ENCODE results near the gene SNX8. TPM values are rescaled to one million over a fixed set of nuclear protein-coding genes. Genes with fewer than 3 reads are reported as not detected.
A peak's percentile ranks its signal among the peaks of the same experiment; 100 is the strongest.

SNX8 gene
- total RNA-seq, 2 donors from 2014 or later: 21.8 to 38.0 TPM

DNA sequence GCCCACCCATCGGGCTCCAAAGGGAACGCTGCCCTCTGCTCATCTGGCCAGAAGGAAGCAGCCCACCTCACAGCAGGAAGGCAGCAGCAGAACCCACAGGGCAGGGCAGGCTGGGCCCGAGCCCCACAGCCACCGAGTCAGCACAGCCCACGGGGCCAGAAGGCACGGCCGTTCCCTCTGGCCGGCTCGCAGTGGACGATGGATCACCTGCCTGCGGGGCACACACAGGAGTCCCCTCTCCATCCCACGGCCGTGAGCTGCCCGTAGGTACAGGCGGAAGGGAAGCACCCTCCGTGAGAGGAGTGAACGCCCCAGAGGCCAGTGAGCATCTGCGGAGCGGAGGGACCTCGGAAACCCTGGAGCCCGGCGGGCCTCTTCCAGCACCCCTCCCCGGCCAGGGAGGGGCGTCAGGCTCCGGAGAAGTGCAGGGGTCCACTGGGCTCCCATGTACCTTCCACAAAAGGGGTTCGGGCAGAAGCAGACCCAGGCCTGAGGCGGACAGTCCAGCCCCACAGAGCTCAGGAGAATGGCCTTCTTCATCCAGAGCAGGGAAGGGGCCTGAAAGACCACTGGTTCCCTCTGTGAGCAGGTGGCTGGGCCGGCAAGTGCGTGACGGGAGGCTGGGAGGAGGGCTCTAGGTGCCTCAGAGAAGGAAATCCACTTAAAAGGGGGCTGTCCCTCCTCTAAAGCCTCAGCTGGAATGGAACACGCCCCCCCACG, 60.6 kb downstream of the SNX8 start:
- intact Hi-C loops (cut with DNase I, micrococcal nuclease): no loop called here
- ATAC-seq (no peak), DNase-seq (no peak)

DNA sequence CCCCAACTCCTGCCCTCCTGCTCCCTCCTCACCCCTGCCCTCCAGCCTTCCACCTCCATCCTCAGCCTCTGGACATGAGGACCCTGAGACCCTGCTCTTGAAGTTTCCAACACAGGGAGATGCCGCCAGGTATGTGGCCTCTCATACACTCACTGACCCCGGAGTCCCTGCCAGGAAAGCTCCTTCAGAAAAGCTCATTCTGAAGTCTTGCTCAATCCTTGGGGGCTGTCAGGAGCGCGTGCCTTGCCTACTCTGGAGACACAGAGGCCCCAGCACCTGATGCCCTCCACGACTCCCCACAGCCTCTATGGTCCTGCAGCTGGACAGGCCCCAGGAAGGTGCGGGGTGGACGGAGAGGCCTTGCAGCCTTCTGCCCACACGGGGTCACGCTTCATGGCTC, 61.2 kb downstream of the SNX8 start:
- ATAC-seq (no peak), DNase-seq (no peak)
- intact Hi-C loops (cut with DNase I, micrococcal nuclease): no loop called here

DNA sequence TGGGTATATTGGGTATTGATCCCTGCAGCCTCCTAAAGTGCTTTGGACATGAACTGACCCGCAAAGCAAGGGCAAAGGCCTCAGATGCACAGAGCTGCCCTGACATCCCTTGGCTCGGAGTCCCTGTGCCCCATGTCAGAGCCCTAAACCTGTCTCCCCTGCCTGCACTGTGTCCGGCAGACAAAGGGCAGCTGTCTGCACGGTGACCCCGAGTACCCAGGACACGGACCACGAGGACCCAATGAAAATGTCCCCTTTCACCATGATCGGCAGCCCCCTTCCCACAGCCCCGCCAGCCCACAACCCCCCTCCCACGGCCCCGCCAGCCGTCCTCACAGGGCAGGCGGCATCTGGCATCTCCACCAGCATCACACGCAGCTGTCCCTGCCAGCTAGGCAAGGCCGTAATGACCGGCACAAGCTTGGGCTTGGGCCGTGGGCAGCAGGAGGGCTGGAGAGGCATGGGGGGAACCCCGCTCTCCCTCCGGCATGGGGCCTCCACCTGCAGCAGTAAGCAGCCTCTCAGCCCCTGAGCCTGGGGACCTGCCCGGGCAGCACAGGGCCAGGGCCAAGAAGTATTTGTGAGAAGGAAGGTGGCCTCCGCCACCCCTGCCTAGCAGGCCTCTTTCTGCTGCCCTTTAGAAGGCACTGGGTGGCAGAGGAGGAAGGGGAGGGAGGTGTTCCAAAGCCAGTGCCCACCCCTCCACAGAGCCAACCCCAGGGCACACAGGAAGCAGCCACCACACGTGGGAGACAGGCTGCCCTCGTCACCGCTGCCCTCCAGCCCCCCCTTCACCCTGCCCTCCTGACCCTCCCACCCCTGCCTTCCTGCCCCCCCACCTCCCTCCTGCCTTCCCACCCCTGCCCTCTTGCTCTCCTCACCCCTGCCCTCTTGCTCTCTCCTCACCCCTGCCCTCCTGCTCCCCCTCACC, 62.1 kb downstream of the SNX8 start:
- no peak for ATAC-seq
- DNase-seq: no peak
- intact Hi-C loops (cut with DNase I, micrococcal nuclease): no loop called here

DNA sequence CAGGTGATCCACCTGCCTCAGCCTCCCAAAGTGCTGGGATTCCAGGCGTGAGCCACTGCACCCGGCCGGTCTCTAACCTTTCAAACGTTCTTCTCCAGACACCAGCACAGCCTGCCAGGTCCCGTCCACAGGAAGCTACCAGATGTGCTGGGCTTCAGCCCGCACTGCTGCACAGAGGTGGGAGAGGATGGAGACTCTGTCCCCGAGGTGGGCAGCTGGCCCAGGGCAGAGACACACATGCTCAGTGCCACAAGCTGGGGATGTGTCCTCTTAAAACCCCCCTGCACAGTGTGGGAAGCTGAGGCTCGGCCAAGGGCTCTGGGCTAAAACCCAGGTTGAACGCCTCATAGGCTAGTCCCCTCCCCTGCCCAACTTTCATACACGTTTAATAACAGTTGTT, 62.9 kb downstream of the SNX8 start:
- no peak for DNase-seq
- ATAC-seq: no peak
- intact Hi-C loops (cut with DNase I, micrococcal nuclease): no loop called here

DNA sequence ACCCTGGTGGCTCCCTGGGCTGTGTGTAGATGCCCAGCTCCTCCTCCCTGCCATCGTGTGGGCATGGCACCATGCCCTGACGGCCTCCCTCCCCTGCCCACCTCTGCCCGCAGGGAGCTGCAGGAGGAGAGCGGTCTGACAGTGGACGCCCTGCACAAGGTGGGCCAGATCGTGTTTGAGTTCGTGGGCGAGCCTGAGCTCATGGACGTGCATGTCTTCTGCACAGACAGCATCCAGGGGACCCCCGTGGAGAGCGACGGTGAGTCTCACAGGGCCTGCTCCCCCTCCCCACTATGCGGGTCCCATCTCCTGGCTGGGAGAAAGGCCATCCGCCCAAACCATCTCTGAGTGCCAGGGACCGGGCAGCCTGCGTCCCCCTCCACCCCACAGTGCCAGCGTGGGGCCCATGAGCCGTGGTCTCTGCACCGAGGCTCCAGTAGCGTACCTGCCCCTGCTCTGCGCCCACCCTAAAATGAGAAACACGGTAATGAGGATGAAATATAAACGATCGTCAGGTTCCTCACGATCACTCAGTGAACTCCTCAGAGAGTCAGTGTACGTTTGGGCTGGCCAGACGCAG, 64.4 kb downstream of the SNX8 start:
- DNase-seq: no peak
- intact Hi-C loops (cut with DNase I, micrococcal nuclease): no loop called here

DNA sequence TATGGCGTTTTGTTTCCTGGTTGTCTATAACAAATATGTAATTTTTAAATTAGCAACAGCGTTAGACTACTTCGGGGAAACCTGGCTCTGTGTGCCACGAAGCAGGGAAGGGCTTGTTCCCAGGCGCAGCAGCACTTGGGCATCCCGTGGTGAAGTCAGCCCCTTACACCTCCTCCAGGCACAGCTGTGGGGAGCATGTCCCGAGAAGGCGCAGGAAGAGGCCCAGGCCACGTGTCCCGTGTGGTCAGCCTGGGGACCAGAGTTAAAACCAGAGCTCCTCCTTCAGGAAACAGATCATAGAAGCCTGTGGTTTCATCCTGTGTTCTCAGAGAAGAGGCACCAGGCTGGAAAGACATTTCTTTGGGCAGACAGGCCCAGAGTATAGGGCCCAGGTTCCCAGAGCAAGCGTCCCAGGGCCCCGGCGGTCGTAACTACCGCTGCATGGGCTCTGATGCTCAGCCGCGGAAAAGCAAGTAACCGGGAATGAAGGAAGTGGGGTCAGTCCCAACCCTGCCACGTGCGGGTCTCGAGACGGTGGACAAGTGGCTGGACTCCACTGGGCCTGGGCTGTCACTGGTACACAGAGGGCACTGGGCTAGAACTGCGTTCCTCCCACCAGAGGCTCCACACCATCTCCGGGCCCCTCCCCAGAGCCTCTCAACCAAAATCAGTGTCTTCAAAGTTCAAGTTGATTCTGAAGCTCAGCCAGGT, 65.1 kb downstream of the SNX8 start:
- ATAC-seq (peak; percentile 25), DNase-seq (peak; percentile 39 to 61)
- intact Hi-C loops (cut with DNase I, micrococcal nuclease): no loop called here

More for the DNA sequence above, 64.4 kb downstream of the SNX8 start:
- no peak for ATAC-seq

DNA sequence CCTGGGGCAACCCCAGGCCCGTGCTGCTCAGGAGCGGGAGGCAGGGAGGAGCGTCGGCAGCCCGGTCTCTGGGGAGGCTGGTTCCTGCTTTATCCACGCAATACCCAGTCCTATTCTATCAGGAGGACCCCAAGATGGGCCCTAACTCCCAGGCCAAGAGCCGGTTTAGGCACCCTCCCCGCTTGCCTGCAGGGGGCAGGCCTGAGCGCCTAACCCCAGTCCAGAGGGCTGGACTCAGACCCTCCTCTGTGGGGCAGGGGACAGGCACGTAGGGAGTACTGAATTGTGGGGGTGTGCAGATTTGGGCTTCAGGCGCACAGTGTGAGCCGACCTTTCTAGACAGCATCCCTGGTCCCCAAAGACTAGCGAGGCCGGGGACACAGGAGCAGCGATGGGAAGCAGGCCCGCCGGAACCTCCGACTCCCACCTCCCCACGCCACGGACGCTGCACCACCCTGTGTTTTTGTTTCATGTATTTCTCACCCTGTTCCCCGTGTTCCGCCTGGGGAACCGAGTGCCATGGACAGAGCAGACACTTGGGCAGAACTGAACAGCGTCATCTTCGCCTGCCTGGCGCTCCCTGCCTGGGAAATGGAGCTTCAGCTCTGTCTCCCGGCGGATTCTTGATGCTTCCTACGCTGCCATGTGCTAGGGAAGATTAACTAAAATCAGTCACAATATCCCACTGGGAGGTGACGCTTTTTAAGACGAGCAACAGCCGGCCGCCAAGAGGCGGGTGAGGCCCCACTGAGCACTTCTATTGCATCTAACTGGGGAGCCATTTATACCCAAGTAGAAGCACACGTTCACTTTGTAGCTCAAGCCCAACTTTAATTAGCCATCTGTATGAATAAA, 66.9 kb downstream of the SNX8 start:
- intact Hi-C loops (cut with DNase I, micrococcal nuclease): no loop called here
- no peak for DNase-seq
- peak; percentile 42 for ATAC-seq

DNA sequence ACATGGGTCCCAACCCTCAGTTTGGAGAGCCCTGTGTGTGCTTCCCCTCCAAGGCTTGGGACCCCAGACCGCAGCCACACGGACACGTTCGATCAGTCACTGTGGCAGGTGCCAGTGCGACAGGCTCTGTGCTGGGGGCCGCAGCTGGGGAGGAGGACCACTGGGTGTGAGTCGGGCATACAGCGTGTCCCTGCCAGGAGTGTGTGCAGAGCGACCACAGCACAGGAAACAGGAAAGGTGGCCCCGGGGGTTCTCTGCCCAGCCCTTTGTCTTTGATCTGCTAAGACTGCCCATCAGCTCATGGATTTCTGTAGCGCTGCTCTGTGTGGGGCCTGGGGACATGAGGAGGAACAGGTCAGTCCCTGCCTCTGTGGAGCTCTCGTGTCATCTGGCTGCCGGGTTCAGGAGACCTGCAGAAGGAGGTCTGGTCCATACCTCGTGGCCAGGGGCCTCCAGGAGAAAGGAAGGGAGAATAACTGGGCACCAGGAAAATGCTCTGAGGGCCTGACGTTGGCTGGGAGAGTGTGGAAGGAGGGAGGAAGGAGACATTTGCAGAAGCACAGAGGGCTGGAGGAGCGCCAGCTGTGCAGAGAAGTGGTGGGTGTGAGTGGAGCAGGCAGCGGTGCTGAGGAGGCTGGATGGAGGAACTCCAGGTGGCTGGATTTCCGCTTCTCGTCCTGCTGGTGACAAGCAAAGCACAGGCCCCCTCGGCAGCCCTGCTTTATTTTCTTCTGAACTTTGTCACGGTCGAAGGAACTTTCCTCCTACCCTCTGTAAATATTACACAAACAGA, 68.2 kb downstream of the SNX8 start:
- DNase-seq (peak in 1 of 2 donors; percentile 44), ATAC-seq (no peak)
- intact Hi-C loops (cut with DNase I, micrococcal nuclease): no loop called here

DNA sequence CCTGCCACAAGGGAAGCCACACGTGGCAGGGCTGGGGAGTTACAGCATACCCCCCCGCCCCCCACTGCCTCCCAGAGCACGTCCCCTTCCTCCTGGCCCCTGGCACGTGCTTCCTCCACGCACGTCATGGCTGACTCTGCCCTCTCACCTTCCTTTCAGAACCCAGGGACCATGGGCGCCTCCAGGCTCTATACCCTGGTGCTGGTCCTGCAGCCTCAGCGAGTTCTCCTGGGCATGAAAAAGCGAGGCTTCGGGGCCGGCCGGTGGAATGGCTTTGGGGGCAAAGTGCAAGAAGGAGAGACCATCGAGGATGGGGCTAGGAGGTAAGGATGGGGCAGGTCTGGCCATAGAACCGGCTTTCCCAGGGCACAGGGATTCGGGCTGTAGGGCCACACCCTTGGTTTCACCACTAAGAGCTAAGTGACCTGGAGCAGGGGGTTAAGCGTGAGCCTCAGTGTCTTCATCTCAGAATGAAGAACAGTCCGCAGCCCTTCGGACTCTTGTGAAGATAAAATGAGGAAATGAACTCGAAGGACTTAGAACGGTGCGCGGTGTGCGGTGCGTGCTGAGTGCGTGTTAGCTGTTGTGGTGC, 69.7 kb downstream of the SNX8 start:
- no peak for ATAC-seq
- intact Hi-C loops (cut with DNase I, micrococcal nuclease): no loop called here
- DNase-seq: no peak

DNA sequence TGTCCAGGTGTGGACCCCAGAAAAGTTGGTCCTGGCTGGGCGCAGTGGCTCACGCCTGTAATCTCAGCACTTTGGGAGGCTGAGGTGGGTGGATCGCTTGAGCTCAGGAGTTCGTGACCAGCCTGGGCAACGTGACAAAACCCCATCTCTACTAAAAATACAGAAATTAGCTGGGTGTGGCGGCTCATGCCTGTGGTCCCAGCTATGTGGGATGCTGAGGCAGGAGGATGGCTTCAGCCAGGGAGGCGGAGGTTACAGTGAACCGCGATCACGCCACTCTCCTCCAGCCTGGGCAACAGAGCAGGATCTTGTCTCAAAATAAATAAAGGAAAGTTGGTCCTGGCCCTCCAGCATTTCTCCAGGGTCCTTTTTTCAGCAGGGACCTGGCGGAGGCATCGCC, 70.8 kb downstream of the SNX8 start:
- ATAC-seq (no peak), DNase-seq (no peak)
- intact Hi-C loops (cut with DNase I, micrococcal nuclease): no loop called here

DNA sequence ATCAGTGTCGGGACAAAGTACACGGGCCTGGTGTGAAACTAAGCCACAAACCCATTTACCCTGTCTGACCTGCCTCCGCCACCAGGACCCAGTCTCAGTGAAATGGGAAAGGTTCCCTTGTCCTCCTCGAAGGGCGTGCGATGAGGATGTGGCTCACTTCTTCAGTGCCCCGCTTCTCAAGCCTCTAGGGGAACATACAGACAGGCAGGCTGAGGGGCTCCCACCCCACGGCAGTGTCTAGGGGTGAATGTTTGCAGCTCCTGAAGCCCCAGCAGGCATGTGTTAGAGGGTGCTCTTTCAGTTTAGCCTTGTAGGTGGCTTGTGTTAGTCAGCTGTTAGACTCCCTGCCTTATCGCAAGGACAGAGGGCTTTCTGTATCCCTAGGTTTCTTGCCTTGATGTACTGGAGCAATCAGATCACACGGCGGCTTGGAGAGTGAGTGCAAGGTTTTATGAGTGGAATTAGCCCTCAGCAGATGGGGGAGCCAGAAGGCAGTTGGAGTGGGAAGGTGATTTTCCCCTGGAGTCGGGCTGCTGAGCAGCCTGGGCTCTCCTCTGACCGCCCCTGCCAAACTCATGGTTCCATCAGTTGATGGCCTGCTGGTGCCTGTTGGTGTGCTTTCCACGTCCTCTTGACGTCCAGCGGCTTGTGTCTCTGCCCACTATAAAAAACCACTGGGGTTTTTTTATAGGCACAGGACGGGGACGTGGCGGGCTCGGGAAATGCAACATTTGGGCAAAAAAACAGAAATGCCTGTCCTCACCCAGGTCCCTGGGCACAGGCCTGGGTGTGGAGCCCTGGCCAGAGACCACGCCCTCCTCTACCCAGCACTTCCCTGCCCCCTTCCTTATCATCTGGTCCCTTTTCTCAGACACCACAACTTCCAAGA, 71.5 kb downstream of the SNX8 start:
- DNase-seq: peak in 1 of 2 donors; percentile 34
- intact Hi-C loops (cut with DNase I, micrococcal nuclease): no loop called here
- peak; percentile 37 for ATAC-seq

DNA sequence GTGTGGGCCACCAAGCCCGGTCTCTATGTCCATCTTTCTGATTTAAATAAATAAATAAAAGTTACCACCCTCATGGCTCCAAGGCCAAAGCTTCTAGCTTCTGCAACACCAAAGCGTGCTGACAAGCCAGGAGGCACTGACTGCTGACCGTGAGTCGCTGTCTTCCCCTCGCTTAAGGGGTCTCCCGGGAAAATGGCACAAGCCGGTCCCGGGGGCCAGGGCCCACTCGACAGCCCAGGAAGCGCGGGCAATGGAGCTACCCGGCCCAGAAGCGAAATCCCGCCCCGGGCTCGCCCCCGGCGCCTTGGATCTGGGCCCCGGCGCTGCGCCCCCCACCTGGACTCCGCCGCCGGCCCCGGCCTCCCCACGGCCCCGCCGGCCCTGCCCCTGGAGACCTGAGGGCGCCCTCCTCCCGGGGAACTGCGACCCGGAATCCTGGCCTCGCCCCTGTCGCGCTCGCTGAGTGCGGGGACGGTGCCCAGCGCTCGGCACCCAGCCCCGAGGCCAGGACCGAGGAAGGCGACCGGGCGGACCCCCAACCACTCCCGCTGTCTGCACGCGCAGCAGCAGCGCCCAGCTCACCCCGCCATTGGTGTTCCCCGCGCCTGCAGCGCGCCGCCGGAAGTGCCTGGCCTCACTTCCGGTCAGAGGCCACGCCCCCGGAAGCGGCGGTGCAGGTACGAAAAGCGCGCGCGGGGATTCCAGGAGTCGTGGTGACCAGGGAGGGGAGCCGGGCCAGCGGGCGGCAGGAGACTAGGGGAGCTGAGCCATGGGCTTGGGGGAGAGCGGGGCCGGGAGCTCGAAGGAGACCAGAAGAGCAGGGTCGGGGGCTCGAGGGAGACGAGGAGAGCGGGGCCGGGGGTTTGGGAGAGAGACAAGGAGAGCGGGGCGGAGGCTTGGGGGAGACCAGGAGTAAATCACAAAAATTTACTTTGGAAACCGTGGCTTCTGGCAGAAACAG, 72.4 kb downstream of the SNX8 start, which contains the start of the genes MRM2 and NUDT1:
Gene MRM2, minus strand, starts transcription at position 626 of the 961 bp plus-strand sequence. Its CDS starts 36 bp downstream, at position 590.
Gene NUDT1, plus strand, starts transcription at position 647 of the 961 bp plus-strand sequence. CDS start 2,349 bp downstream, outside the sequence.
- intact Hi-C loops (cut with DNase I, micrococcal nuclease): no loop called here
- peak; percentile 96 for ATAC-seq
- DNase-seq: peak; percentile 77 to 91

DNA sequence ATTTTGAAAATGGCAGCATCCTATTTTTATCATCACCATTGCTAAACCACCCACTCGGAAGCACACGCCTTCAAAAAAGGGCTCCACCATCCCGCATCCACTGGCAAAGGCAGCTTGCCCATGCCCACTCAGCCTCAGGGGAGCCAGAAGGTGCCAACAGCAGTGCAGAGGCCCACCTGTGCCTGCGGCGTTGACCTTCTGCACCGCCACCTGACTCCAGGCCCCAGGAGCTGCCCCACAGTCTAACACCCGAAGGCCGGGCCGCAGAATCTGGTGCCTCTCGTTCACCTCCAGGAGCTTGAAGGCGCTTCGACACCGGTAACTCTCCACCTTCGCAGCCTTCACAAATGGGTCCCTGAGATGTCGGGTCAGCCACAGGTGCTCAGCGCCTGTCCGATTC, 75.0 kb downstream of the SNX8 start:
- intact Hi-C loops (cut with DNase I, micrococcal nuclease): no loop called here
- DNase-seq (no peak), ATAC-seq (no peak)

DNA sequence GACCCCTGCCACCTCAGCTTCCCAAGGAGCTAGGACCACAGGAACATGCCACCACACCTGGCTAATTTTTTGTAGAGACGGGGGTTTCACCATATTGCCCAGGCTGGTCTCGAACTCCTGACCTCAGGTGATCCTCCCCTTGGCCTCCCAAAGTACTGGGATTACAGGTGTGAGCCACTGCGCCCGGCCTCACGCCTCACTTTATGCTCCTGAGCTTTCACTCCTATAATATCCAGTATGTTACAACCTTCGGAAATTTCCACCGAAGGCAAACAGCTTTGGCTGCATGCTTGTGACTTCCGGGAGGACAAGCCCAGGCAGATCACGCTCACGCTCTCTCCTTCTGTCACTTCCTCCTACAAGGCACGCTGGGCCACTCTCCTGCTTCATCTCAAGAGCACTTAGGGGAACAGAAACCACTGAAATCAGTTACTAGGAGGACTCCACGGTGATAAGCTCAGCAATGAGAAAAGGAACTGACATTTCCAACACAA, 77.1 kb downstream of the SNX8 start:
- intact Hi-C loops (cut with DNase I, micrococcal nuclease): no loop called here
- peak; percentile 47 to 54 for DNase-seq
- ATAC-seq: no peak

DNA sequence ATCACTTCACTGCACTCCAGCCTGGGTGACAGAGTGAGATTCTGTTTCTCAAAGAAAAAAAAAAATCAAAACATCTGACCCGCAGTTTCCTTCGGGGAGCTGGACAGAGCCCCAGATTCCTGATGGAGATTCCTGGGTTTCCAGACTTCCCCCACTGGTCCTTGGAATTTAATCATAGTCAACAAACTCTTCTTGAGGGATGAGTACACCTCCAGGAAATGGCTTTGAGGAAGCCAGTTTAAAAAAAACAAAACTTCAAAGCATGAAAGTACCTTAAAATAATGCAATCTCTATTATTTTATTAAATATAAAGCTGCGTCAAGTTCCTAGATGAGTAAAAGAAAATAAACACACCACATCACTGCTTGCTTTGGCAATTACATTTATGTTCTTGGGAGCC, 80.3 kb downstream of the SNX8 start:
- ATAC-seq: no peak
- no peak for DNase-seq
- intact Hi-C loops (cut with DNase I, micrococcal nuclease): no loop called here
